SHP77 treated with DMSO at 0.1 percent for 48 hours (cell line): ENCODE results near the gene TPRN.

Experiments
- DNase-seq: peaks from one replicate; lab custom pipeline; 2025; lab: John Stamatoyannopoulos, UW

The TPRN gene

DNA sequence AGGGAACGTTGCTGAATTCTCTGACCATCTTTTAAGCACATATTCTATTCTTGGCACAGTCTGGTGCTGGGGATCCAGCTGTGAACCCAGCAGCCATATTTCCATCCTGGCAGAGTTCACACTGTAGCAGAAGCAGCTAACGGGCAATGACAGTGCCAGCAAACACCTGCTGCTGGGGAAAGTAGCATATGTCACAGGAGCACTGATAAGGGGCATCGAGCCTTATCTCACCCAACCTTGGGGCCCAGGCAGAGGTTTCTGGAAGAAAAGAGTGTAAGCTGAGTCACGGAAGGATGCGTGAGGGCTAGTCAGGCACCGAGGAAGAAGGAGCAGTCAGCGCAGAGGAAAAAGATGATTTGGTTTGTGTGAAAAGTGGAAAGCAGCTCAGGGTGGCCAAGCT lies 6.1 kb upstream of the TPRN start:
- no peak for DNase-seq

- DNase-seq: peak; percentile 17
These were observed 4.9 kb upstream of the TPRN start, which contains the start of the genes NDOR1 and TMEM203 for GRCh38 chr9:137205126-137206069. NDOR1 (plus strand) TSS chr9:137205700; CDS start chr9:137205778, 78 bp downstream. TMEM203 (minus strand) TSS chr9:137205648; CDS start chr9:137205414, 234 bp downstream.

GRCh38 chr9:137204731-137205125 lies 4.2 kb upstream of the TPRN start:
- DNase-seq: no peak

- no peak for DNase-seq
These were observed 2.4 kb upstream of the TPRN start for GRCh38 chr9:137202966-137203365.

GRCh38 chr9:137201205-137201868 lies 796 bp upstream of the TPRN start:
- DNase-seq: no peak

DNA sequence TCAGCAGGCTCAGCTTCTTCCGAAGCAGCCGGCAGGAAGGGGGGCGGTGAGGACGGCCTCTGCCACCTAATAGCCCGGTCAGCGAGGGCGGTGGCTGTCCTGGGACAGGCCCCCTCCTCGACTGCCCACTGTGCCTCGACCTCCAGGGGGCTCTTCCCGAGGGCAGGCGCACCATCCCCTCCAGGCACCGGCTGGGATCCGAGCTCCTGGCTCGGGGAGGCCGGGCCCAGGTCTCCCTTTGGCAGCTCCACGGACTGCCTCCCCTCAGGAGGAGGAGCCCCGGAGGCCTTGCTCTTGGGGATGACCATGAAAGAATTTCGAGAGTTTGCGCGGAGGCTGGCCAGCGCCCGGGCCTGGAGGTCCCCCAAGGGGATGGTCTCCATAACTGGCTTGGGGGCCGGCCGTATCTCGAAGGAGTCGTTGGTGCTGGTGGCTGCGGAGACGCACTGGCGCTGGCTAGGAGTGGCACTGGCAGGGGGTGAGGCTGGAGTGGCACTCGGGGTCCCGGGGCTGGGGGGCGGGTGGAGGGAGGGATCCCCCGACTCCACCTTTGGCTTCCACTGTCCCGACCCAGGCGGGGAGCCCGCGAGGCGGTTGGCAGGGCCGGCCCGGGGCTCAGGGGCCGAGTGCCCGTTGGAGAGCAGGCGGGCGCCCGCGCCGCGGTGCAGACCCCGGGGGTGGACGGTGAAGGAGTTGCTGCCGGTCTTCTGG lies 975 bp downstream of the TPRN start:
- DNase-seq: no peak

GRCh38 chr9:137198902-137199283 lies 1.6 kb downstream of the TPRN start:
- DNase-seq: no peak

DNA sequence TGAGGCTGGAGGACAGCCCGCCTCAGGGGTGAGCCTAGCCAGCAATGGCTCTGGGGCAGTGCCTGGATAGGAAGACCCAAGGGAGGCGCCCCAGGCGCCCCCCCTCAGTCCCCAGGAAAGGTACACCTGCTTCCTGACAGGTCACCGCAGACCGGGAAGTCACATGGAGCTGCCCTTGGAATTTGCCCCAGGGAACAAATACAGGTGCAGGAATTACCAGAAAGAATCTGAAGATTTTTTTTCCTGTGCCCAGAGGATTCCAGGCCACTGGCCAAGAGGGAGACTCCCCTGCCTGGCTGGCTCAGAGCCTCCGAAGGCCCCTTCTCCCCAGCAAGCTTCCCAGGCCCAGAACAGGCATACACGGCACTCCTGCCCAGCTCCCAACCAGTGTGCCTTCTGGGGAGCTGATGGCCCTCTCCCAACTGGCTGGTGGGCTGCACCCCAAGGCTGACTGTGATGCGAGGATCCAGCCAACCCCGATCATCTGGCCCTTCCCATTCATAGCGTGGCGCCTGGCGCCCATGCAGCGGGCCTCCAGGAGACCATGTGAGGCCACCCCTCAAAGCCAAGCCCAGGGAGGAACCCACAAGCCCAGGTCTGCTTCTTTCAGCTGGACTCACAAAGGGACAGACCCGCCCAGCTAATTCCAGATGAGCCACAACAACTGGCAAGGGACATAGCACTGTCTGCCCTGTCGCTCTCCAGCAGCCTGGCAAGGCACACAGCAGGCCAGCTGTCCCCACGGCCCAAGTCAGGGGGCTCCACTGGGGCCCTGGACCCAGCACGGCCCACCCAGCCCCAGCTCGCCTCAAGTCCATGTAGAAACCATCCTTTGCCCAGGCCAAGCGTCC lies 2.3 kb downstream of the TPRN start:
- no peak for DNase-seq

DNA sequence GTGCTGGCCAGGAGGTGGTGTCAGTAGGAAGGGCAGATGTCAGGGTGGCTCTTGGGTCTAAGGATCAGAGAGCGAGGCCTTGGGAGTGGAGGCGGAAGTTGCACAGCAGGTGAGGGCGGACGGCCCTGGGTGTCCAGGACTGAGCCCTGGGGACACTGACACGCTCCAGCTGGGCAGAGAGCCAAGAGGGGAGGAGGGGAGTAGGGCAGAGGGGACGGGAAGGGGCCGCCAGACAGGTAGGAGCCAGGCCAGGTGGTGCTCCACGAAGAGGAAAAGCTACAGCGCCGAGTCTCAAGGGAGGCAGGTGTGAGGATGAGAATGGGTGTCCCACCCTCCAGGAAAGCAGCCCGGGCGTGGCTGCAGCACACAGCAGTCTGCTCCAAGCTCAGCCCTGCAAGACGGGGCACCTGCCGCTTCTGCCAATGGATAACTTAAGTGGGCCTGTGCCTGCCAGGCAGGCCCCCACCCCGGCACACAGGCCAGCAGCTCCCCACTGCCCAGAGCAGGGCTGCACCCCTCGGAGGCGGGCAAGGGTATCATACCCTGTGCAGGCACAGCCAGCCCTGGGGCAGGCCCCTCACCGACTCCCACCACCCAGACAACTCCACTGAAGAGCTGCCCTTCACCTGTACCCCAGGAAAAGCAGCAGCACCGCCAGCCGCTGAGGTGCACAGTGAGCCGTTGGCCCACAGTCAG lies 4.9 kb downstream of the TPRN start:
- no peak for DNase-seq

- no peak for DNase-seq
These were observed 5.6 kb downstream of the TPRN start for GRCh38 chr9:137194909-137195308.

DNA sequence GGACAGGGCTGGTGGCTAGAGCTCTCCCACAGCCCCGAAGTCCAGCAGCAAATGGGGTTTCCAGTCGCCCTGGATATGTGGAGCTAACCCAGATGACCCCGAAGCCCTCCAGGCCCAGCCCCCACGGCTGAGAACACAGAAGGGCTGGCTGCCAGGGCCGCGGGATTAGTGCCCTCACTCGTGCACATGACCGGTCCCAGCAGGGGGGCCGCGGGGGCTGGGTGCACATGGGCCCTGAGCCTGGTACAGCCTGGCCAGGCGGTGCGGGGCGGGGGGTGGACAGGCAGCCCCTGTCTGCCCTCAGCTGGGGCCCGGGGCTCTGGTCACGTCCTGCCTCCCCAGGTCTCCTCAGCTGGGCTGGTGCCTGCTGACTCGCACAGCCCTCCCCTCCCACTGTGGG lies 6.2 kb downstream of the TPRN start:
- DNase-seq: no peak

DNA sequence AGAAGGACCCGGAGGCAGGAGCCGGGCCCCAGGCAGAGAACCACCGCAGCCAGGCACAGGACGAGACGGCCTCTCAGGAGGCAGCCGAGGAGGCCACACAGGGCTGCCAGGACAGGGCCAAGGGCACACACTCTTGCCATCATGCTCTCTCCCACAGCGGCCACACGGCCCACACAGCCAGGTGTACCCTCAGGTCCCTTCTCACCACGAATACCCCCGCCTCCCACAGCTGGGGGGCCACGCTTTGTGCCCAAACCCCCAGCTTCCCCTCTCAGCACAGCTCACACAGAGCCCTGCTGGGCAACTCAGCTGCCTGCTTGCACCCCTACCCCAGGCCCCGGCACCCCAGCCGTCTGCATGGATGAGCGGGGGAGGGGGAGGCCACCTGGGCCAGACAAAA lies 6.8 kb downstream of the TPRN start:
- no peak for DNase-seq

DNA sequence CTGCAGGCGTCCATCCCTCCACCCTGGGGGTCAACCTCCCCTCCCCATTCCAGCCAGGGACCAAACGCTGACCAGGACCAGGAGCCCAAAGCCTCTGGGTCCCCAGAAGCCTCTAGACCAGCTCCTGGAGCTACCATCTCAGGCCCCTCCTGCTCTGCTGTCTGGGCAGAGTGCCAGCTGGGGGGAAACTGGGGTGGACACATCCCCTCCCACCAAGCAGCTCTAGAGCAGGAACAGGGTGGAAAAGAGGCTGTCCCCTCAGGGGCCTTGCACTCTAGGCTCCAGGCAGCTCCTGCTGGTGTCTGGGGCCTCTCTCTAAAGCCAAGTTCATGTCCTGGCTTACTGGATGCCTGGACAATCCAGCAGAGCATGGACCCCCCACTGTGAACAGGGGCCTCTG lies 7.7 kb downstream of the TPRN start:
- no peak for DNase-seq

- no peak for DNase-seq
These were observed 8.1 kb downstream of the TPRN start for GRCh38 chr9:137192448-137192780.

GRCh38 chr9:137191691-137192447 lies 8.7 kb downstream of the TPRN start:
- DNase-seq: no peak

DNA sequence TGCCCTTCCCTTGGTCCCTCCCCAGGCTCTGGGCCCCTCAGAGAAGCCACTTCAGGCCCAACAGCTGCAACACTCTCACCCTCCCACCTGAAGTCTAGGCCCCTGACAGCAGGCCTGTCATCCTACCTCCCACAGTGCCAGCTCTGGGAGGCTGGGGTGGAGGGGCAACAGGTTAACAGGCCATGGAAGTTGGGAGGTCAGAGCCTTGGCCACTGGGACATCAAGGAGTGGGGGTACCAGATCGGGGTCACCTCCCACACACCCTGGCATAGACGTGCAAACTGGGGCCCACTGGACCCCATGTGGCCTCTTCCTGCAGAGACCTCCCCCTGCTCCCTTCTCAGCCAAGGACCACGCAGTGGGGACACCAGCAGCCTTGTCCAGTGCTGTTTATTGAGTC lies 9.3 kb downstream of the TPRN start:
- no peak for DNase-seq

GRCh38 chr9:137190315-137190856 lies 10.2 kb downstream of the TPRN start:
- no peak for DNase-seq

GRCh38 chr9:137189297-137190295 lies 10.9 kb downstream of the TPRN start:
- no peak for DNase-seq
